Measurements from ENCODE around the gene HRCT1. TPM values are rescaled to one million over a fixed set of nuclear protein-coding genes. Genes with fewer than 3 reads are reported as not detected.

HRCT1 gene
- total RNA-seq, result not detected

DNA sequence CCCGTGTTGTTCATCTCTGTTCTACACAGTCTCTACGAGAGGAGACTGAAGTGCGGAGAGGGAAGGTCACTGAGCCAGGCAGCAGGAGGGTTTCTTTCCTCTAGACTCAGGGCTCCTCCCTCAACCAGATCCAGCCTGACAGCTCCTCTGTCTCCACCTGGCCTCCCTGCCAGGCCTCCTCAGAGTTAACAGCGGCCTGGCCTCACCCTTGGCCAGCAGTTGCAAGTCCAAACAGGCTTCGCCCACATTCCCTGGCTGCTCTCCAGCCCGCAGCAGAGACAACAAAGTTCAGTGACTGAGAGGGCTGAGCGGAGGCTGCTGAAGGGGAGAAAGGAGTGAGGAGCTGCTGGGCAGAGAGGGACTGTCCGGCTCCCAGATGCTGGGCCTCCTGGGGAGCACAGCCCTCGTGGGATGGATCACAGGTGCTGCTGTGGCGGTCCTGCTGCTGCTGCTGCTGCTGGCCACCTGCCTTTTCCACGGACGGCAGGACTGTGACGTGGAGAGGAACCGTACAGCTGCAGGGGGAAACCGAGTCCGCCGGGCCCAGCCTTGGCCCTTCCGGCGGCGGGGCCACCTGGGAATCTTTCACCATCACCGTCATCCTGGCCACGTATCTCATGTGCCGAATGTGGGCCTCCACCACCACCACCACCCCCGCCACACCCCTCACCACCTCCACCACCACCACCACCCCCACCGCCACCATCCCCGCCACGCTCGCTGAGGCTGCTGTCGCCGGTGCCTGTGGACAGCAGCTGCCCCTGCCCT, at the start of gene HRCT1:
Gene HRCT1 (plus strand): TSS at position 291 of the 768 bp plus-strand sequence. CDS start 86 bp downstream, at position 377.
- Mint-ChIP-seq H3K4me1 (ENCODE audit: low read depth) (peaks cover 35% of the 10 kb centered on the region), H3K4me3 (no peak within 1 kb of the TSS), H3K27me3 (ENCODE audit: low read depth) (no peaks in the 10 kb centered on the region), H3K9me3 (no peaks in the 10 kb centered on the region), H3K36me3 (ENCODE audit: insufficient read depth in 2 of 2) (no peaks in the 10 kb centered on the region), H3K27ac (no peak within 1 kb of the TSS)
- ATAC-seq (replicated peaks in 1 of 2) (no peak), DNase-seq (no peak)

DNA sequence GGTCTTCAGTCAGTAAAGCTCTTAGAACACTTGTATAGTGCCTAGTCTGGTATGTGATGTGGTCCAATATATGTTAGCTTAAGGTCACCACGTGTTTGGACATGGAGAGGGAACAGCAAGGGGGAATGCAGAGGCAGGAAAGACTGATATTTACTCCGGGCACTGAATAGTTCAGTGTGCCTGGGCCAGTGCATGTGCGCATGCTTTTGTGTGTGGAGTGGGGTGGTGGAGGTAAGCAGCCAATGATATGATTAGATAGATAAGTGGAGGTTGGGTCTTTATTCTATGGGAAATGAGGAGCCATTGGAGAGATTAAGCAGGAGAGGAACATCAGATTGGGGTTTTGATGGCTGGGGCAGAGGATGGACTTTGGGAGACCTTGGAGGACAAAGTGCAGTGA, 49.8 kb upstream of the HRCT1 start:
- Mint-ChIP-seq H3K4me1 (ENCODE audit: low read depth) (no peaks in the 10 kb centered on the region), H3K36me3 (ENCODE audit: insufficient read depth in 2 of 2) (no peaks in the 10 kb centered on the region), H3K27me3 (ENCODE audit: low read depth) (peaks cover 4% of the 10 kb centered on the region), H3K9me3 (no peaks in the 10 kb centered on the region), H3K27ac (no peak overlapping the region), H3K4me3 (no peak overlapping the region)
- ATAC-seq (replicated peaks in 1 of 2) (no peak), DNase-seq (no peak)

DNA sequence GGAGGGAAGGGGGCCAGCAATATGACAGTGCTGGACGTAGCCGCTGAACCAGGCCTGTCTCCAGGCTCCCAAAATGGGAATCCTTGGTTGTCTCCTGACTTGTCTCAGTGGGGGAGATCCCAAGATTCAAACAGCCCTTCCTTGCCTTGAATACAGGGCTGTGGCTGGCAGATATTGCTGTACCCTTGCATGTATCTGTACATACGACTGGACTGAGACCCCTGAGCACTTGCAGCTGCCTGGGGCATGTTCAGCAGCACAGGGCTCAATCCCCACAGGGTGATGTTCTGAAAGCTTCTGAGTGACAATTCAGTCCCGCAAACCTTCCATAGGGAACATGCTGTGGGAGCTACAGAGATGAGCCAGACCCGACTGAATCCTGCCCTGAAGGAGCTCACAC, 49.1 kb upstream of the HRCT1 start:
- ATAC-seq (replicated peaks in 1 of 2) (no peak), DNase-seq (no peak)
- no peaks in the 10 kb centered on the region for H3K36me3 Mint-ChIP-seq (ENCODE audit: insufficient read depth in 2 of 2)
- H3K27ac Mint-ChIP-seq, result no peak overlapping the region
- no peaks in the 10 kb centered on the region for H3K4me1 Mint-ChIP-seq (ENCODE audit: low read depth)
- no peak overlapping the region for H3K4me3 Mint-ChIP-seq
- no peaks in the 10 kb centered on the region for H3K9me3 Mint-ChIP-seq
- H3K27me3 Mint-ChIP-seq (ENCODE audit: low read depth), result peaks cover 11% of the 10 kb centered on the region

DNA sequence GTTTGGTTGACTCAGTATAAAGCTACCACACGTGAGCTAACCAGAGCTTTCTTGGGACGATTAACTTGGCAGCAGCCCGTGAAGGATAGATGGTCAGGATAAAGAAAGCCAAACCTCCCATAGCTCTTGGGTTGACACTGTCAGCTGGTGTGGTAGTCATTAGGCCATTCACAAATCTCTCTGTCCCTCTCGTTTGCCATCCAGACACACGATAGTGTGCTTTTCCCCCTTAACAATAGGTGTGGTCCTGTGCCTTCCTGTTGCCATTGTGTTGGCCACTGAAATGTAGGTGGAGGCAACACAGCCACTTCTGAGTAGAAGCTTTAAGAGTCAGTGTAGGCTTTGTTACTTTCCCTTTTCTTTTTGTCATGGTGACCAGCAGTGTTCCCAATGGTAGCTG, 47.5 kb upstream of the HRCT1 start:
- no peaks in the 10 kb centered on the region for H3K9me3 Mint-ChIP-seq
- no peak overlapping the region for H3K4me3 Mint-ChIP-seq
- H3K4me1 Mint-ChIP-seq (ENCODE audit: low read depth), result no peaks in the 10 kb centered on the region
- H3K27ac Mint-ChIP-seq, result no peak overlapping the region
- no peaks in the 10 kb centered on the region for H3K36me3 Mint-ChIP-seq (ENCODE audit: insufficient read depth in 2 of 2)
- H3K27me3 Mint-ChIP-seq (ENCODE audit: low read depth), result peaks cover 23% of the 10 kb centered on the region
- ATAC-seq (replicated peaks in 1 of 2) (no peak), DNase-seq (no peak)

DNA sequence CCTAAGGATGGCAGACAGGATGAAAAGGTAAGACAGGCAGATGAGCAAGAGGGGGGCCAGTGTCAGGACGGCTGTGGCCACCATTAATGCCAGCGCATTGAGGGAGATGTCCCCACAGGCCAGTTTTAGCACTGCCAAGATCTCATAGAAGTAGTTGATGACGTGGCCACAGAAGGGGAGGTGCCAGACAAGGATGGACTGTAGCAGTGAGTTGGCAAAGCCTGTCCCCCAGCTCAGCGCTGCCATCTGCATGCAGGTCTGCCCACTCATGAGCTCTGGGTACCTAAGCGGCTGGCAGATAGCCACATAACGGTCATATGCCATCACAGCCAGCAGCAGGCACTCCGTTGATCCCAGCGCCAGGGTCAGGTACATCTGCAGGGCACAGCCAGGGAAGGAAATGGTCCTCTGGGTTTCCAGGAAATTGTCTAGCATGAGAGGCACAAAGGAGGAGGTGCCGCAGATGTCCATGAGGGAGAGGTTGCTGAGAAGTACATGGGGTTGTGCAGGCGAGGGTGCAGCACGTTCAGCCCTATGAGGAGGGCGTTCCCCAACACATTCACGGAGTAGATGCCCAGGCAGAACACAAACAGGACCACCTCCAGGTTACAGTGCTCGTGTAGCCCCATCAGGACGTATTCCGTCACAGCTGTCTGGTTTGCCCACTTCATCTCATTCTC, 46.6 kb upstream of the HRCT1 start:
- no peak overlapping the region for H3K27ac Mint-ChIP-seq
- DNase-seq (peak in 1 of 2 donors; percentile 22), ATAC-seq (replicated peaks in 1 of 2) (peak; percentile 51 to 70)
- H3K36me3 Mint-ChIP-seq (ENCODE audit: insufficient read depth in 2 of 2), result no peaks in the 10 kb centered on the region
- H3K9me3 Mint-ChIP-seq, result no peaks in the 10 kb centered on the region
- H3K27me3 Mint-ChIP-seq (ENCODE audit: low read depth), result peaks cover 23% of the 10 kb centered on the region
- no peaks in the 10 kb centered on the region for H3K4me1 Mint-ChIP-seq (ENCODE audit: low read depth)
- no peak overlapping the region for H3K4me3 Mint-ChIP-seq

DNA sequence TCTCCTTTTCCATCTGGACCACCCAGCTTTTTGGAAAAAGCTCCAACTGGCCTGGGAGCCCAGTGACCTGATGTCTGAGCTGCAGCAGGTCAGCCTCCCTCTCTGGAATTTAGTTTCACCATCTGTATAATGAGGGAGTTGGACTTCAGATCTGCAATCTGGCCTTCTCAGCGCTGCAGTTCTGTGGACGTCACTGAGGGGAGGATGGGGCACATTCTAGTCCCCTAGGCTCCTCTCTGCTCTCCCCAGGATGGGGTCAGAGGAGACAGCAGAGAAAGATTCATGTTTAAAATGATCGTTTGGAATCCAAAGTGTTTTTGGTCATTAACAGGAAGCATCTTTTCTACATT, 46.0 kb upstream of the HRCT1 start:
- Mint-ChIP-seq H3K27ac (no peak overlapping the region), H3K27me3 (ENCODE audit: low read depth) (peaks cover 23% of the 10 kb centered on the region), H3K9me3 (no peaks in the 10 kb centered on the region), H3K4me1 (ENCODE audit: low read depth) (no peaks in the 10 kb centered on the region), H3K4me3 (no peak overlapping the region), H3K36me3 (ENCODE audit: insufficient read depth in 2 of 2) (no peaks in the 10 kb centered on the region)
- DNase-seq (no peak), ATAC-seq (replicated peaks in 1 of 2) (no peak)

DNA sequence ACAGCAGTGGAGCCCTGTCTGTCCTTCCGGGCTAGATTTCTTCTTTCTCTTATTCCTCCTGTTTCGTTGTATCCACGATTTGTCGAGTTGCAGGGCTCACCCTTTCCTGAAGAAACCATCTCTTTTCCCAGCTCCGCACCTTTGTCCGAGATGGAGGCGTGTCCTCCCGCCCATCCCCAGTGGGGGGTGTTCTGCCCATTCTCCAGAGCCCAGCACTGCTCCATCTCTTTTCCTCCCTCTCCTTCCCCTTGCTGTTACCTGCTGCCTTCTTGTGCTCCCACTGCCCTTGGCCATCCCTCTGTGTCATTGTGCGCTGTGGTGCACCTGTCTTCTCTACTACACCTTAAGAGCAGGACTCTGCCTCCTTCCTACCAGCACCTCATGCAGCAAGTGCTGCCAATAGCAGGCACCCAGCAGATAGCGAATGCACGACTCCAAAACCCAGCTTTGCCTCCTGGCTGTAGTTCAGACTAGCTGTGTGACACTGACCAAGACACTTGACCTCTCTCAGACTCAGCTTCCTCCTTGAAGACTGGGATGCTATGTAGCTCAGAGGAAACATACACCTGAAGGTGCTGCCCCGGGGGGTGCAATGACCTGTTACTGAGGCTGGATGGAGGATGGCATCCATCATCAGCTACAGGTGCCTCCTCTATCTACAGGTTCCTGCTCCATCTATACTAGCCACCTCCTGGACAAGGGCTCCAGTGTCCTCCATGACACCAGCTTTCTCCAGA, 44.7 kb upstream of the HRCT1 start:
- H3K4me1 Mint-ChIP-seq (ENCODE audit: low read depth), result no peaks in the 10 kb centered on the region
- peaks cover 23% of the 10 kb centered on the region for H3K27me3 Mint-ChIP-seq (ENCODE audit: low read depth)
- DNase-seq (no peak), ATAC-seq (replicated peaks in 1 of 2) (no peak)
- no peaks in the 10 kb centered on the region for H3K9me3 Mint-ChIP-seq
- no peaks in the 10 kb centered on the region for H3K36me3 Mint-ChIP-seq (ENCODE audit: insufficient read depth in 2 of 2)
- no peak overlapping the region for H3K4me3 Mint-ChIP-seq
- no peak overlapping the region for H3K27ac Mint-ChIP-seq

DNA sequence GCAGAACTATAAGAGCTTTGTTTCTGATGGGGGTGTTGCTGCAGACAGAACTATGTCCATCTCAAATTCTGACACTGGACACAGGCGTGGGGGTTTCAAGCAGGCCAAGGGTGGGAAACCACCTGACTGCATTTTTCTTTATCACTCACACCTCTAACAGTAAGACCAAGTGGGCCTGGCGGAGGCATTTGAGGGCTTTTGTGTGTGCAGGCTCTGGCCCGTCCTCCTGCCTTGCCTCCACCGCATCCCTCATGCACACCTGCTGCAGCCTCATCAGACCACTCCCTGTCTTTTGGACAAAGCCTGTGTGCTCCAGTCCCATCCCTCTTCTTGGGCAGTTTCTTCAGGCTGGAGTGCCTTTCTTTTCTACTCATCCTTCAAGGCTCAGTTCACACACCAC, 43.7 kb upstream of the HRCT1 start:
- H3K27me3 Mint-ChIP-seq (ENCODE audit: low read depth), result peaks cover 23% of the 10 kb centered on the region
- DNase-seq, result no peak

DNA sequence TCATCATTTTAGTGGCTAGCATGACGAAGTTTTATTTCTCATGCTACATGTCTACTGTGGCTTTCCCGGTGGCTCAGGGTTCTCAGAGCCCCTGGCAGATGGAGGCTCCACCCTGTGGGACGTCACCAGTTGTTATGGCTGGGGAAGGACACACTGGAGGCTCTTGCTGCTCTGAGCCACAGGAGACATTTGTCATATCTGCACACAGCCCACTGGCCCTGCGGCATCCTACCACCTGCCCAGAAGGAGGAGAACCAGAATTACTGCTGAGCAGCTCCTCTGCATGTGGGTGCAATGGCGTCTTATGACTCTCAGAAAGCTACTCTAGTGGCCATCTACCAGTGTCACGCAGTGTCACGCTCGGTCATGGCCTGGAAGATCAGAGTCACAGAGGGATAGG, 42.4 kb upstream of the HRCT1 start:
- ATAC-seq (replicated peaks in 1 of 2) (no peak), DNase-seq (no peak)
- Mint-ChIP-seq H3K27ac (no peak overlapping the region), H3K27me3 (ENCODE audit: low read depth) (peaks cover 23% of the 10 kb centered on the region), H3K36me3 (ENCODE audit: insufficient read depth in 2 of 2) (no peaks in the 10 kb centered on the region), H3K4me1 (ENCODE audit: low read depth) (no peaks in the 10 kb centered on the region), H3K9me3 (no peaks in the 10 kb centered on the region), H3K4me3 (no peak overlapping the region)

More for the DNA sequence above, 43.7 kb upstream of the HRCT1 start:
- Mint-ChIP-seq H3K4me1 (ENCODE audit: low read depth) (no peaks in the 10 kb centered on the region), H3K4me3 (no peak overlapping the region), H3K36me3 (ENCODE audit: insufficient read depth in 2 of 2) (no peaks in the 10 kb centered on the region), H3K9me3 (no peaks in the 10 kb centered on the region), H3K27ac (no peak overlapping the region)
- ATAC-seq (replicated peaks in 1 of 2), result no peak

DNA sequence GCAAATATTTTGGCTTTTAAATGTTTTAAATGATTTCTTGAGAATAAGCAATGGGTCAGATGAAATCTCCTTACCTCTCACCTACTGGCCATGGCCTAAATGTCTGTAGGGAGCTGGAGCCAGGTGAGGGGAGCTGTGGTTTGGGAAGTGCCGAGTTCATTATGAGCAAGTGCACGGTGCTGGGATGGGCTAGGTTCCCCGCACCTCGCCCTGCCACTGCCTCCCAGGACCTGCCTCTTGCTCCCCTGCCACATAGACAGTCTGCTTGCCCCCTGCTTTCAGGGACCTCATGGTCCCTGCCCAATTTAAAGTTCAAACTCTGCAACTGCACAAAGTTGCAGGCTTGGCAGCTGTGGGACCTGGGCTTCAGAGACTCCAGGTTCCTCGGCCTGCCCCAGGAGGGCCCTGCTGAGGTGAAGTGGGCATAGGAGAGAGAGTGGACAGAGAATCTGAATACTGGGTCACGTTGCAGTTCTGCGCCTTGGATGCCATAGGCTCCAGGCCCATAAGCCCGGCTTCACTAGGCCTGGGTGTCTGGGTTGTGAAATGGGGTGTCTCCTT, 41.2 kb upstream of the HRCT1 start:
- Mint-ChIP-seq H3K36me3 (ENCODE audit: insufficient read depth in 2 of 2) (no peaks in the 10 kb centered on the region), H3K4me1 (ENCODE audit: low read depth) (no peaks in the 10 kb centered on the region), H3K4me3 (no peak overlapping the region), H3K9me3 (no peaks in the 10 kb centered on the region), H3K27ac (no peak overlapping the region), H3K27me3 (ENCODE audit: low read depth) (peaks cover 23% of the 10 kb centered on the region)
- DNase-seq (no peak), ATAC-seq (replicated peaks in 1 of 2) (no peak)

DNA sequence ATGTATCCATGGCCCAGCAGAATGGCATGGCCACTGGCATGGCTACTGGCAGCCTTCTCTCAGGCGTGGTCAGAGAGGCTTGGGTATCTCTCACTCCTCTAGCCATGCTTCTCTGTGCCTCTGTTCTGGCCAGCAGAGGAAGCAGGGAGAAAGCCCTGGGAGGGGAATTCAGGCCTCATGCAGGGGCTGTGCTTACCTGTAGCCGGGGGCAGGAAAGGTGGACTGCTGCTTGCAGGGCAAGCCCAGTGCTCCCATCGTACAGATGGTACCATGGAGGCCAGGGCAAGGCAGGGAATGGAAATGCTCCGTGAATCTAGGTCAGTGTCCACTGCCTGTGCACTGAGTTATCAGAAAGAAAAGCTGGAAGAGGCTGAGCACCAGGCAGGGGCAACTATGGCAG, 38.5 kb upstream of the HRCT1 start:
- peaks cover 4% of the 10 kb centered on the region for H3K4me1 Mint-ChIP-seq (ENCODE audit: low read depth)
- no peak for DNase-seq
- peaks cover 5% of the 10 kb centered on the region for H3K27me3 Mint-ChIP-seq (ENCODE audit: low read depth)

DNA sequence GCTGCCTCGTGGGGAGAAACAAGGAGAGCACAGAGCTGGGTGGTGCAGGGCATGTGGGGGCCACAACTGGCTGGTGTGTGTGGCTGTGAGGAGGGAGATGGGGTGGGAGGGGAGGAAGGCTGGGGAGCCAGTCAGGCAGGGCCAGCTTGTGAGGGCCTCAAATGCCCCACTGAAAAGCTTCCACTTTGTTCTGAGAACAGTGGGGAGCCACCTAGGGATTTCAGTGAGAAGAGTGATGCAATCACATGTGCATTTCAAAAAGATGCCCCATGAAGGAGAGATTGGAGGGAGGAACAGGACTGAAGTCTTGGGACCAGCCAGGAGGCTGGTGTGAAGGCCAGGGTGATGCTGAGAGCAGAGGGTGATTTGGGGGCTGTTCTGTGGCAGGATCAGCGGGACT, 37.1 kb upstream of the HRCT1 start:
- no peaks in the 10 kb centered on the region for H3K9me3 Mint-ChIP-seq
- DNase-seq, result no peak
- no peaks in the 10 kb centered on the region for H3K36me3 Mint-ChIP-seq (ENCODE audit: insufficient read depth in 2 of 2)
- H3K4me1 Mint-ChIP-seq (ENCODE audit: low read depth), result peaks cover 4% of the 10 kb centered on the region
- H3K27ac Mint-ChIP-seq, result no peak overlapping the region
- H3K27me3 Mint-ChIP-seq (ENCODE audit: low read depth), result no peaks in the 10 kb centered on the region
- ATAC-seq (replicated peaks in 1 of 2), result no peak
- H3K4me3 Mint-ChIP-seq, result no peak overlapping the region

More for the DNA sequence above, 38.5 kb upstream of the HRCT1 start:
- Mint-ChIP-seq H3K36me3 (ENCODE audit: insufficient read depth in 2 of 2) (no peaks in the 10 kb centered on the region), H3K4me3 (no peak overlapping the region), H3K27ac (no peak overlapping the region), H3K9me3 (no peaks in the 10 kb centered on the region)
- ATAC-seq (replicated peaks in 1 of 2), result no peak

DNA sequence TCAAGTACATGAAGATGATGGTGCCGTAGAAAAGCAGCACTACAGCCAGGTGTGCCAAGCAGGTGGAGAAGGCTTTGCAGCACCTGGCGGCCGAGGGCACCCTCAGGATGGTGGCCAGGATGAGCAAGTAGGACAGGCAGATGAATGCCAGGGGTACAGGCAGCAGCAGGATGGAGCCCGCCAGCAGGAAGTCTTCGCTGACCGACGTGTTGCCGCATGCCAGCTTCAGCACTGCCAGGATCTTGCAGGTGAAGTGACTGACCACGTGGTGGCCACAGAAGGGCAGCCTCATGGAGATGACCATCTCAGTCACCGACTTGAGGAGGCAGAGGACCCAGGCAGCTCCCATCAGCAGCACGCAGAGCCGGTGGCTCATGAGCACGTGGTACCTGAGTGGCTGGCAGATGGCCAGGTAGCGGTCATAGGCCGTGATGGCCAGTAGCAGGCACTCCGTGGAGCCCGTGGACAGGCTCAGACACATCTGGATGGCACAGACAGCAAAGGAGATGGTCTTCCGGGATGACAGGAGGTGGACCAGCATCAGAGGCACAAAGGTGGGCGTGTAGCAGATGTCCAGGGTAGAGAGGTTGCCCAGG, 36.3 kb upstream of the HRCT1 start:
- ATAC-seq (replicated peaks in 1 of 2) (no peak), DNase-seq (no peak)

More for the DNA sequence above, 36.3 kb upstream of the HRCT1 start:
- no peak overlapping the region for H3K27ac Mint-ChIP-seq
- no peaks in the 10 kb centered on the region for H3K9me3 Mint-ChIP-seq
- no peaks in the 10 kb centered on the region for H3K27me3 Mint-ChIP-seq (ENCODE audit: low read depth)
- H3K4me1 Mint-ChIP-seq (ENCODE audit: low read depth), result peaks cover 4% of the 10 kb centered on the region
- no peaks in the 10 kb centered on the region for H3K36me3 Mint-ChIP-seq (ENCODE audit: insufficient read depth in 2 of 2)
- H3K4me3 Mint-ChIP-seq, result no peak overlapping the region

Measured in activated T-cell treated with anti-CD3 and anti-CD28 coated beads, Interleukin-2, amount 50 U/mL, for 72 hours (primary cell).